ENCODE data around the gene TP63.

DNA sequence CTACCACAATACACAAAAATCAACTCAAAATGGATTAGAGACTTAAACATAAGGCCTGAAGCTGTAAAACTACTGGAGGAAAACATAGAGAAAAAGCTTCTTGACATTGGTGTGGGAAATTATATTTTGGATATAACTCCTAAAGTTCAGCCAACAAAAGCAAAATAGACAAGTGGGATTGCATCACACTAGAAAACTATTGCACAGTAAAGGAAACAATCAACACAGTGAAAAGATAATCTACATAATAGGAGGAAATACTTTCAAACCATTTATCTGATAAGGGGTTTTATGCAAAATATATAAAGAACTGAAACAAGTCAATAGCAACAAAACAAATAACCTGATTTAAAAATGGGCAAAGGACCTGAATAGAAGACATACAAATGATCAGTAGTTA is 37.6 kb upstream of the TP63 start:
- TF ChIP-seq POLR2A (IDR thresholded peaks at IDR 0.05; ENCODE audit: extremely low read depth, insufficient read length) (no peak), MYC (IDR thresholded peaks at IDR 0.05; ENCODE audit: low read depth, low read length) (no peak)
- TF ChIP-seq, protein P1, sequence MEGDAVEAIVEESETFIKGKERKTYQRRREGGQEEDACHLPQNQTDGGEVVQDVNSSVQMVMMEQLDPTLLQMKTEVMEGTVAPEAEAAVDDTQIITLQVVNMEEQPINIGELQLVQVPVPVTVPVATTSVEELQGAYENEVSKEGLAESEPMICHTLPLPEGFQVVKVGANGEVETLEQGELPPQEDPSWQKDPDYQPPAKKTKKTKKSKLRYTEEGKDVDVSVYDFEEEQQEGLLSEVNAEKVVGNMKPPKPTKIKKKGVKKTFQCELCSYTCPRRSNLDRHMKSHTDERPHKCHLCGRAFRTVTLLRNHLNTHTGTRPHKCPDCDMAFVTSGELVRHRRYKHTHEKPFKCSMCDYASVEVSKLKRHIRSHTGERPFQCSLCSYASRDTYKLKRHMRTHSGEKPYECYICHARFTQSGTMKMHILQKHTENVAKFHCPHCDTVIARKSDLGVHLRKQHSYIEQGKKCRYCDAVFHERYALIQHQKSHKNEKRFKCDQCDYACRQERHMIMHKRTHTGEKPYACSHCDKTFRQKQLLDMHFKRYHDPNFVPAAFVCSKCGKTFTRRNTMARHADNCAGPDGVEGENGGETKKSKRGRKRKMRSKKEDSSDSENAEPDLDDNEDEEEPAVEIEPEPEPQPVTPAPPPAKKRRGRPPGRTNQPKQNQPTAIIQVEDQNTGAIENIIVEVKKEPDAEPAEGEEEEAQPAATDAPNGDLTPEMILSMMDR (IDR thresholded peaks at IDR 0.05; ENCODE audit: low read depth, low read length), result no peak
- TF ChIP-seq, protein P2, sequence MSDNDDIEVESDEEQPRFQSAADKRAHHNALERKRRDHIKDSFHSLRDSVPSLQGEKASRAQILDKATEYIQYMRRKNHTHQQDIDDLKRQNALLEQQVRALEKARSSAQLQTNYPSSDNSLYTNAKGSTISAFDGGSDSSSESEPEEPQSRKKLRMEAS (IDR thresholded peaks at IDR 0.05; ENCODE audit: low read depth, low read length), result no peak
